Measurements from ENCODE around the gene DGKD.

Gene DGKD

GRCh38 chr2:233460726-233461441 lies 106.6 kb downstream of the DGKD start:
- no peak for DNase-seq (ENCODE audit: low read depth)

GRCh38 chr2:233461481-233461891 lies 107.2 kb downstream of the DGKD start:
- no peak for DNase-seq (ENCODE audit: low read depth)

GRCh38 chr2:233462202-233462785 lies 108.0 kb downstream of the DGKD start:
- no peak for DNase-seq (ENCODE audit: low read depth)

GRCh38 chr2:233462826-233463470 lies 108.7 kb downstream of the DGKD start:
- no peak for DNase-seq (ENCODE audit: low read depth)

- DNase-seq (ENCODE audit: low read depth), result no peak
These were observed 109.3 kb downstream of the DGKD start for GRCh38 chr2:233463586-233463985.

GRCh38 chr2:233464056-233464455 lies 109.8 kb downstream of the DGKD start:
- DNase-seq (ENCODE audit: low read depth), result no peak

GRCh38 chr2:233464531-233465240 lies 110.4 kb downstream of the DGKD start:
- no peak for DNase-seq (ENCODE audit: low read depth)

- no peak for DNase-seq (ENCODE audit: low read depth)
These were observed 112.8 kb downstream of the DGKD start for GRCh38 chr2:233466991-233467603.

- DNase-seq (ENCODE audit: low read depth), result no peak
These were observed 113.9 kb downstream of the DGKD start for GRCh38 chr2:233468047-233468740.

- no peak for DNase-seq (ENCODE audit: low read depth)
These were observed 114.4 kb downstream of the DGKD start for GRCh38 chr2:233468741-233469110.

GRCh38 chr2:233469261-233470010 lies 115.1 kb downstream of the DGKD start:
- DNase-seq (ENCODE audit: low read depth), result no peak

- no peak for DNase-seq (ENCODE audit: low read depth)
These were observed 115.9 kb downstream of the DGKD start for GRCh38 chr2:233470011-233470687.

- DNase-seq (ENCODE audit: low read depth), result no peak
These were observed 116.5 kb downstream of the DGKD start for GRCh38 chr2:233470839-233471238.

GRCh38 chr2:233471291-233472035 lies 117.2 kb downstream of the DGKD start:
- DNase-seq (ENCODE audit: low read depth), result no peak

GRCh38 chr2:233473386-233473791 lies 119.1 kb downstream of the DGKD start:
- no peak for DNase-seq (ENCODE audit: low read depth)

GRCh38 chr2:233473878-233474277 lies 119.6 kb downstream of the DGKD start:
- no peak for DNase-seq (ENCODE audit: low read depth)

- no peak for DNase-seq (ENCODE audit: low read depth)
These were observed 120.2 kb downstream of the DGKD start for GRCh38 chr2:233474308-233475160.

GRCh38 chr2:233476063-233476410 lies 121.7 kb downstream of the DGKD start:
- no peak for DNase-seq (ENCODE audit: low read depth)
